NK-92 treated with Interleukin-12 subunit alpha and Interleukin-12 subunit beta, amount 100 ng/mL, for 24 hours (cell line): ENCODE measurements around the gene DOCK9.
"Not testable (repeated sequence)": the region's sequence is repeated elsewhere in the genome, so short reads cannot be mapped to it uniquely, and the experiment has no call there.

Experiments used
- DNase-seq: peaks from one replicate; lab custom pipeline; 2025; lab: John Stamatoyannopoulos, UW

DOCK9 gene

DNA sequence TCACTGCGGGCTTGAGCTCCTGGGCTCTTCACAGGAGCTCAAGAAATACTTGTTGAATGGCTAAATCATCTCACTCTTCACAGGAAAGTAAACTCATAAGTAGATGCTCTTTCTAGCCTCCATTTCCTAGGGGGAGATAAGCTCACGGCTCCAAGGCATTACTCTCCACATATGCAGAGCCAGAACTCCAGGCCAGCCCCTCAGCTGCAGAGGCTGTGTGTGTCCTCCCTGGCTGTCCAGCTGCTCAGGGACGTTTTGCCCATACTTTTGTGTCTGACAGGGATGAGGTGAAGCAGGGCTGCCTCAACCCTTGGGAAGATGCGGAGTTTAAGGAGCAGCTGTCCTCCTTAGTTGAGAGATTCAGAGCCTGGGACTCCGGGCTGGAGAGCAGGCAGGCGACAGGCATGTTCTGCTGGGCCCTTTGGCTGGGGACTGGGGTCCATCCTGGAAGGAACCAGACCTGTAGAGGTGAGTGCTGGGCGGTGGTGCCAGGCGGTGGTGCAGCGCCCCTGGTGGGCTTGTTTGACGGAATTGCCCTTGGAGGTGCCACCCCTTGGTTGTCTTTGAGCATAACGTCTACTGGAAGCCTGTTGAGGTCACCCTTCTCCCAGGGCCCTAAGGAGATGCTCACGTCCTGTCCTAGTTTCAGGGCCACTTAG lies 204.9 kb downstream of the DOCK9 start:
- no peak for DNase-seq

DNA sequence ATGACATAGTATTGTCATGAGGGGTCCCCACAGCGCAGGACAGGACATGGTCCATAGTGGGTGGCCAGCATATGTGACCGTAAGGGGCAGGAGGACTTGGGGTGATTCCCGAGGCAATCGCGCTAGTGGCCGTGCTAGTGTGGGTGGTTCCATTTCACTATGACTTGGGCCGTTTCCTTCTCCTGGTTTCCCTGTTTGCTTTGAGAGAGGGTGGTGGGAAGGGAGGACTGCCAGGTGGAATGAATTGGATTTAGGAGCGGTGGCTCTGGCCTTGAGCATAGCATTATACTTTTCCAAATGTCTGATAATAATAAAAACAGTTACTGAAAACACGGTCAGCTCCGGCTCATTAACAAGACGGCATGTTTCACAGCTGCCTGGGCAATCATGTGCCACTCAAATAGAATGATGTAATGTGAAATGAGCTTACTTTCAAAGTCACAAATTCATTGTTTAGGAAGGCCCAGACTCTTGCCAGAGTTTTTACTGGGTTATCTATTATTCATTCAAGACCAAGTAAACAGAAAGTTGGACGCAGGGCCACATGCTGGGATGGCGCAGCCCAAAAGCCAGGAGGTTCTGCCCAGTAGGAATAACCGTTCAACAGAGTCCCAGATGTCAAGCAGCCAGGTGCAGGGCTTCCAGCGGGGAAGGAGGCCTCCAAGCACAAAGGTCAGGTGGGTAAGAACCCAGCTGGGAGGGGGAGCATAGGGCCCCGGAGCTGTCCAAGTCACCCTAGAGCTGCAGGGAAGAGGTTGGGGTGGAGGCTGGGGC lies 205.8 kb downstream of the DOCK9 start:
- DNase-seq: no peak

DNA sequence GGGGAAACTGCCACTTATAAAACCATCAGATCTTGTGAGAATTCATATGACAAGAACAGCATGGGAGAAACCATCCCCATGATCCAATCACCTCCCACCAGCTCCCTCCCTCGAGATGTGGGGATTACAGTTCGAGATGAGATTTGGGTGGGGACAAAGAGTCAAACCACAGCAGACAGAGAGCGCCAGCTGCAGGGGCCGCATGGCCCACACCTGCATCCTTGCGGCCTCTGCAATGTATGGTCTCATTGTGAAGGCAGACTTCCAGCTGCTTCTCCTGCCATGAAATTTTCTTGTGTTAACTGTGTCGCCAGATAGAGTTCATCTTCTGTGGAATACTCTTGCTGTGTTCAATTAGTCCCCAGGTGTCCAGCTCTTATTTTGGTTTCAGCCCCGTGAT lies 208.1 kb downstream of the DOCK9 start:
- DNase-seq: no peak

DNA sequence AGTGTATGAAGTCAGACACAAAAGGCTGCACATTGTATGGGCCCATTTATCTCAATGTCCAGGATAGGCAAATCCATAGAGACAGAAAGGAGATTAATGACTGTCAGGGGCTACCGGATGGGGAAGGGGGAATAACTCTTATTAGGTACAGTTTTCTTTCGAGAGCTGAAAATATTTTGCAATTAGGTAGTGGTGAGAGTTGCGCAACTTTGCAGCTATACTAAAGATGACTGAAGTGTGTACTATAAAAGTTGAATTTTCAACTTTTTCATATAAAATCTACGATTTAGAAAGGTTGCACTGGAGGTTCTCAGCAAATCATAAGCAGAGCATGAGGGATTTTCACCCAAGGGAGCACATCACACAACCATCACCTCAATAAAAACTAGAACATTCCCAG lies 209.3 kb downstream of the DOCK9 start:
- no peak for DNase-seq

DNA sequence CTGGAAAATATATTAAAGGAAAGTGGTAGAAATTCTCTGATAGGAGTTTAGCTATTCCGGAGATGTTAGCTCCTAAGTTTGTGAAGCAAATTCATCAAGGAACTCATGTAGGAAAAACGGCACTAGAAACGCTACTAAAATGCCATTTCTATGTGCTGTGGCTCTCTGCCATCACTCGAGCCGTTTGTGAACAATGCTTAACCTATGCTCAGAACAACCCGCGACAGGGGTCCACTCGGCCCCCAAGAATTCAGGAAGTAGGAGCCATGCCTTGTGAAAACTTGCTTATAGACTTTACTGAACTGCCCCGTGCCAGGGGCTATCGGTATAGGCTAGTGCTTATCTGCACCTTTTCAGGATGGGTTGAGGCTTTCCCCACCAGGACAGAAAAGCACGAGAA lies 211.2 kb downstream of the DOCK9 start:
- DNase-seq: no peak

DNA sequence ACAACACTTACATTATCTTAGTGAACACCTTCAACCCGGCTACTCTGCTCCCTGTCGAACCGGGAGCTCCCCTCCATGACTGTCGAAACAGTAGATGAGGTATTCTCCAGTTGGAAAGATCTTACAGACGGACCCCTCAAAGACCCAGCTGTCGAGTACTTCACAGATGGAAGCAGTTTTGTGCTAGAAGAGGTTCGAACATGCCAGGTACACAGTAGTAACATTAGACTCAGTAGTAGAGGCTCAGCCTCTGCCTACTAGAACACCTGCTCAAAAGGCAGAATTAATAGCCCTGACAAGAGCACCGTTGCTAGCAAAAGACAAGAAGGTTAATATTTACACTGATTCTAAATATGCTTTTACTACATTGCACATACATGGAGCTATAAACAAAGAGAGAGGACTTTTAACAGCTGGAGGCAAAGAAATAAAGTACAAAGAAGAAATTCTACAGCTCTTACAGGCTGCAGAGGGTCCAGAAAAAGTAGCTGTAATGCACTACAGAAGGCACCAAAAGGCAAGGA lies 211.8 kb downstream of the DOCK9 start:
- DNase-seq: no peak

DNA sequence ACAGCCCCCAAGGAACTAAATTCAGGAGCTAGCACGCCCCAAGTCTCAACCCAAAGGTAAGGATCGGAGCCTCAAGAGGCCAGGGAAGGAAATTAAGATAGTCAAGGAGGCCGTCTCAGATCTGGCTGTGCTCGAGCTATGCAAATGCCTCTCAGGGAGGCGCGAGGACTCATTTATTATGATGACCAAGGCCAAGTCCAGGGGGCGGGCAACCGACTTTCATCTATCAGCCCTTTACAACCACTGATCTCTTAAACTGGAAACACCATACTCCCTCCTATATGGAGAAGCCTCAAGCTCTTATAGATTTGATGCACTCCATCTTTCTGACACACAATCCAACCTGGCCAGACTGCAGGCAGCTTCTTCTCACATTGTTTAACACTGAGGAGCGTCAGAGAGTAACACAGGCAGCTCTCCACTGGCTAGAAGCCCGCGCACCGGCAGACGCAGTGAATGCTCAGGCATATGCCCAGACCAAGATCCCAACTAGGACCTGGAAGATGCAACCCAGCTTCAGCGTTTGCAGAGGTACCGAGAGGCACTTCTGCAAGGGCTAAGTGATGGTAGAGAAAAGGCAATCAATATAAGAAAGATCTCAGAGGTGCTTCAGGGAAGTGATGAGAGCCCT lies 215.8 kb downstream of the DOCK9 start:
- DNase-seq: no peak

DNA sequence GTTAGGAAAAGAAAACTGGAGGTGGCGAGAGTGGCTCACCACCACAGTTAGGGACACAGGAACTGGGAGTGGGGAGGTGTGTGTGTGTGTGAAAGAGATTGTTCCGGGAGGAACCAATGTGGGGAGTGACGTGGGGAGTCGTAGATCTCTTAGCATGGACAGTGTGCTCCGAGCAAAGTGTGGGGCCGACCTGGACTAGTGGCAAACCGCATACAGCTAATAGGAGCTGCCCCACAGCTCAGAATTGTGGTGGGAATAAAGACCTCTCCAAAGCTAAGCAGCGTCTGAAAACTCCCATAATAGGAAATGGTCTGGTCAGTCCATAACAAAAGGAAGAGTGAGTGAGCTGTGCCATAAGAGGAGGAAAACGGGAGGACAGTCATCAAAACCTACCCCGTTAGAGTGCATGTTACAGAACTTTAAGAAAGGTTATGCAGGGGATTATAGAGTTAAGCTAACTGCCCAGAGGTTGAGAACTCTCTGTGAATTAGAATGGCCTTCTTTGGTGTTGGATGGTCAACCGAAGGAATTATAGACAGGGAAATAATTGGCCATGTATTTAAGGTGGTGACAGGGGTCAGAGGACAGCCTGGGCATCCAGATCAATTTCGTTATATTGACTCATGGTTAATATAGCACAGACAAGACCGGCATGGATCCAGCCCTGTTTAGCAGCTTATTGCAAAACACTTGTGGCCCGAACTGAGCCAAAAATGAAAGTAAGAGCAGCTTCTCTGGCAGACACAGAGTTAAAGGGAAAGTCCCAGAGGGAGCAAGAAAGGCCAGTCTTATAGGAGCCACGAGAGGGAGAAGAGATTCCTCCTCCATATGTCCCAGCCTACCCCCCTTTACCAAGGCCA lies 216.5 kb downstream of the DOCK9 start:
- peak; percentile 15 for DNase-seq

DNA sequence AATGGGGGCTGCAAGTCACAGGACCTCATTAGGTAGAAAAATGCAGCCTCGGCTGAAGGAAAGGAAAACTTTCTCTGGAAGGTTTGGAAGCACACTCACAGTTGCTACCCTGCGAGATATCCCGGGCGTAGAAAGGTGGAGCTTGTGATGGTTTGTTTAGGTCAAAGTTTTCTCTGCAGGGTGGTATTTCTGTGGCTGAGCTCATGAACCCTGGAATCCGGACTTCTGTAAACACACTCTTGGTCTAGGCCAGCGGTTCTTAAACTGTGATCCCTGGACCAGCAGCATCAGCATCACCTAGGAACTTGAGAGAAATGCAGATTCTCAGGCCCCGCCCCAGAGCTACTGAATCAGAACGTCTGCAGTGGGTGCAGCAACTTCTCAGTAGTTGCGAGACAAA lies 222.1 kb downstream of the DOCK9 start:
- no peak for DNase-seq

DNA sequence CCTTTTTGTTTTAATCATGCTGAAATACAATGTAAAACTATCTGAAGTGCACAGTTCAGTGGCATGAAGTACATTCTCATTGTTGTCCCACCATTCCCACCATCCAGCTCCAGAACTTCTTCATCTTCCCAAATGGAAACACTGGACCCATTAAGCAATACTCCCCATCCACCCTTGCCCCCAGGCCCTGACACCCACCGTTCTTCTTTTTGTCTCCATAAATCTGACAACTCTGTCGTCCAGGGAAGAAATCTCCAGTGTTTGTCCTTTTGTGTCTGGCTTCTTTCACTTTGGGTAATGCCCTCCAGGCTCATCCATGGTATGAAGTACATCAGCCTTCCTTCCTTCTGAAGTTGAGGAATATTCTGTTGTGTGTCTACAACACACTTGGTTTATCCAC lies 222.7 kb downstream of the DOCK9 start:
- no peak for DNase-seq

DNA sequence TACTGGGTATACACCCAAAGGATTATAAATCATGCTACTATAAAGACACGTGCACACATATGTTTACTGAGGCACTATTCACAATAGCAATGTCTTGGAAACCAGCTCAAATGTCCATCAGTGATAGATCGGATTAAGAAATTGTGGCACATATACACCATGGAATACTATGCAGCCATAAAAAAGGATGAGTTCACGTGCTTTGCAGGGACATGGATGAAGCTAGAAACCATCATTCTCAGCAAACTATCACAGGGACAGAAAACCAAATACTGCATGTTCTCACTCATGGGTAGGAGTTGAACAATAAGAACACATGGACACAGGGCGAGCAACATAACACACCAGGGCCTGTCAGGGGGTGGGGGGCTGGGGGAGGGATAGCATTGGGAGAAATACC lies 223.4 kb downstream of the DOCK9 start:
- DNase-seq: not testable (repeated sequence)

DNA sequence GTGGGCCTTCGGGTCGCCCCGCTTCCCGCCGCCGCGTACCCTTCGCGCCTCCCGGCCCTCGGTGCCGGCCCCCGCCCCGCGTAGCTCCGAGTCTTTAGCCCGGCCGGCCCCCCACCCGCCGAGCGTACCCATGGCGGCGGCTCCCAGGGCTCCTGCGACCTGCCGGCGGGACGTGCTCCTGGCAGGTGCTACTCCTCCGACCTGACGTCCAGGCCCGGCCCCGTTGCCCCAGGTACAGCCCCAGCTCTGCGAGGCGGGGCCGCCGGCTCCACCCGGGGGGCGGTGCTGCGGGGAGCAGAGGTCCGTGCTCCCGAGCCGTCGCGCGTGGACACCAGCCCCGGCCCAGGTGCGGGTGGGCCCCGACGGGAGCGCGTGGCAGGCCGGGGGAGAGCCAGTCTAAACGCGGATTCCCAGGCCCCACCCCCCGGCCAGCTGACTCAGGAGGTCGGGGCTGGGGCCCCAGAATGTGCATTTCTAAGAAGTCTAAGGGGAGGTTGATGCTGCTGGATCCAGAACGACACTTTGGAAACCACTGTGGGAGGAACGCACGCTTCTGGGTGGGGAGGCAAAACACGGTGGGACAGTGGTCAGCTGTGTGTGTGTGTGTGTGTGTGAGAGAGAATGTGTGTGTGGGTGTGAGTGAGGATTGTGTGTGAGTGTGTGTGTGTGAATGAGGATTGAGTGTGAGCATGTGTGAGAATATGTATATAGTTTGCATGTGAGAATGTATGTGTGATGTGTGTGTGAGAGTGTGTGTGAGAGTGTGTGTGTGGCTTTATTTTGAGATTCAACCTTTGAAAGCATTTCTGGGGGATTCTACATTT lies 225.2 kb downstream of the DOCK9 start, which contains the start of gene SLC15A1:
SLC15A1 (minus strand) TSS at position 206 of the 824 bp plus-strand sequence; CDS start at position 132, 74 bp downstream.
- DNase-seq: no peak

DNA sequence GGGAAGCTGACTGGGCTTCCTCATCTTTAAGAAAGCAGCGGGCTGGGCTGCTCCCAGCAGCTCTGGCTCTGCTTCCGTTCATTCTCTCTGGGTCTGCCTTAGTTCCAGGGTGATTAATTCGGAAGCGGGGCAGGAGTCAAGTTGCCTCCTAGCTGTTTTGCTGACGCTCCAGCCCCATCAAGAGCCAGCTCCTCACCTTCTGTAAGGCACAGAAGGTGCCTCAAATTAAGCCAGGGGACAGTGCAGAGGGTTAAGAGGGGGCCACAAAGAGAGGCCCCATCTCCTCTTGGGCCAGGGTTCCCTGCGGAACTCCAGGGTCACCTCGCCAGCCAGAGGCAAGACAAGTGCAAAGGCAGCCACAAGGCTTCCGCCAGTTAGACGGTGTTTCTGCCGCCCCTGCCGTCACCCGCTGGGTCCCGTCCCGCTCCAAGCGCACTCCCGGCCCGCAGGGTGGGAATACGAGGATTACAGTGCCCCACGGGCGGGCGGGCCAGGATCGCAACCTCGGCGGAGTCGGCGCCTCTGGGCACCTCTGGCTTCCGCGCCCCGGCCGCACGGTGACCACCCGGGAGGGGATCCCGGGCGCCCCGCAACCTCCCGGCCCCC lies 225.9 kb downstream of the DOCK9 start:
- no peak for DNase-seq

DNA sequence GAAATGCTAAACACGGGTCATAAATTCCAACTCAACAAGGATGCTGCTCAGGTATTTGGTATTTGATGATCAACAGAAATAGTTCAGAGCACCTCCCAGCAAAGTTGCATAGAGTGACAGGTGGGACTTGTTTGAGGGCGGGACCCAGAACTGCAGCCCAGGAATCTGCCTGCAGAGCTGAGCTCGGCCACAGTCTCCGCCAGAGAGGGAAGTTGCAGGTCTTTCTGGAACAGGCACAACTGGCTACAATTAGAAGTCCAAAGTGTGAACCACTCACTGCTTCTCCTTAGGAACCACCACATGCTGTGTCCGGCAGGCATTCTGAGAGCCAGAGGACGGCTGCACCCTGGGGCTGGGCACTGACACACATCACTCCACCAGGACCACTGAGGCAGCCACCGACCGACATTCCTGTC lies 226.5 kb downstream of the DOCK9 start:
- no peak for DNase-seq

DNA sequence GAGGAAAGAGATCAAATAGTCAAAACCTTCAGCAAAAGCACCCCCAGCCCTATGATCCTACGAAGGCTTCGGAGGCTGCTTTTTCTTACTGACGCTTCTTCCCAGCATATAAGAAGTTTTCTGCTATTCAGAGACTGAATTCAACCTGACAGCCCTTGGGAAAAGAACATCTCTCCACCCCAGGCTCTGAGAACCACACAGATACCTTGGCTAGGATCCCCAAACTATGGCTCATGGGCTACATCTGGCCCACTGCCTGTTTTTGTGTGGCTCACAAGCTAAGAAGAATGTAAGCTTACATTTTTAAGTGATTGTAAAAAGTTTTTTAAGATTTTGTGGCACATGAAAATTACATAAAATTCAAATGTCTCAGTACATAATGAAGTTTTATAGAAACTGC lies 228.4 kb downstream of the DOCK9 start:
- DNase-seq: no peak

DNA sequence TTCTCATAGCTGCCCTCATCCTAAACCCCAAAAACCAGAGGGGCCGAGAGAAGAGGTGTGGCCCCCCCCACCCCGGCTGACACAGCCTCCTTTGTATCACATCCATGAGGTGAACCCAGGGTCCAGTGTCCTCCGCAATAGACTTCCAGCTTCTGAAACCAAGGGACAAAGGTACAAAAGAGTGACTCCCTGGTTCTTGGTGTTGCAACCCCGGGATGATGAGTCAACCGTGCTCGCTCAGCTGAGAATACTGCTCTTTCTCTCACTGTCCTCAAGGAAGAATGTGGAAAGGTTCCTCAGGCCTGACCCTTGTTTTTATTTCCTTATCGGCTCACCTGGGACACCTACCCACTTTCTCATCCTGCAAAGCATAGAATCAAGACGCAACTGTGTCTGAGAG lies 230.9 kb downstream of the DOCK9 start:
- DNase-seq: no peak
